ENCODE data around the gene DRC1. TPM values are rescaled to one million over a fixed set of nuclear protein-coding genes. Genes with fewer than 3 reads are reported as not detected.
A peak's percentile ranks its signal among the peaks of the same experiment; 100 is the strongest.

Gene DRC1
- total RNA-seq, 1 donor = 0.36 TPM

DNA sequence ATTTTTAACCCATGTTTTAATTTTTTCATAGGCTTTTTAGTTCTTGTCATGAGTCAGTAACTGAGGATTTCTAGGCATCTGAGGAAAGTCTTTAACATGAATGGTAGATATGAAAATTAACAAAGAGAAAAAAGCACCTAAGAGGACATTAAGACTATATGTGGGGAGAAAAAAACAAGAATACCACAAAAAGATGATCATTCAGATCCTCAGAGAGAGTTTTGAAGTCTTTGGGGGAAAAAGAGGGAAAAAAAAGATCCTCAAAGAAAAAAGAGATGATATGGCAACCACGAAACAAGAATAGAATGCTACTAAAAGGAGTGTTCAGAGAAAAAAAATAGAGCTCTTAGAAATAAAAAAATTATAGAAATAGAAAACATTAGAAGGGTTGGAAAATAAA, 8.1 kb downstream of the DRC1 start:
- Histone ChIP-seq H3K4me1 (ENCODE audit: insufficient read depth, low read length) (no peaks in the 10 kb centered on the region), H3K79me2 (ENCODE audit: insufficient read depth, low read length) (no peaks in the 10 kb centered on the region), H3K27ac (ENCODE audit: low read depth, low read length) (no peak overlapping the region), H2AFZ (ENCODE audit: low read length) (no peak overlapping the region), H3K4me2 (ENCODE audit: insufficient read depth, low read length) (no peak overlapping the region), H4K20me1 (ENCODE audit: insufficient read depth, low read length) (no peaks in the 10 kb centered on the region), H3K9me3 (ENCODE audit: low read depth, low read length) (no peaks in the 10 kb centered on the region), H3K27me3 (ENCODE audit: insufficient read depth, low read length) (peaks cover 7% of the 10 kb centered on the region), H3K4me3 (ENCODE audit: insufficient read depth, low read length) (no peak overlapping the region), H3K36me3 (ENCODE audit: insufficient read depth, low read length) (no peaks in the 10 kb centered on the region)
- DNase-seq (ENCODE audit: insufficient read length, low spot score, missing footprints) = no peak
- TF ChIP-seq, protein P1, sequence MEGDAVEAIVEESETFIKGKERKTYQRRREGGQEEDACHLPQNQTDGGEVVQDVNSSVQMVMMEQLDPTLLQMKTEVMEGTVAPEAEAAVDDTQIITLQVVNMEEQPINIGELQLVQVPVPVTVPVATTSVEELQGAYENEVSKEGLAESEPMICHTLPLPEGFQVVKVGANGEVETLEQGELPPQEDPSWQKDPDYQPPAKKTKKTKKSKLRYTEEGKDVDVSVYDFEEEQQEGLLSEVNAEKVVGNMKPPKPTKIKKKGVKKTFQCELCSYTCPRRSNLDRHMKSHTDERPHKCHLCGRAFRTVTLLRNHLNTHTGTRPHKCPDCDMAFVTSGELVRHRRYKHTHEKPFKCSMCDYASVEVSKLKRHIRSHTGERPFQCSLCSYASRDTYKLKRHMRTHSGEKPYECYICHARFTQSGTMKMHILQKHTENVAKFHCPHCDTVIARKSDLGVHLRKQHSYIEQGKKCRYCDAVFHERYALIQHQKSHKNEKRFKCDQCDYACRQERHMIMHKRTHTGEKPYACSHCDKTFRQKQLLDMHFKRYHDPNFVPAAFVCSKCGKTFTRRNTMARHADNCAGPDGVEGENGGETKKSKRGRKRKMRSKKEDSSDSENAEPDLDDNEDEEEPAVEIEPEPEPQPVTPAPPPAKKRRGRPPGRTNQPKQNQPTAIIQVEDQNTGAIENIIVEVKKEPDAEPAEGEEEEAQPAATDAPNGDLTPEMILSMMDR (IDR thresholded peaks at IDR 0.05; ENCODE audit: extremely low read depth, low read depth, low read length) = no peak

DNA sequence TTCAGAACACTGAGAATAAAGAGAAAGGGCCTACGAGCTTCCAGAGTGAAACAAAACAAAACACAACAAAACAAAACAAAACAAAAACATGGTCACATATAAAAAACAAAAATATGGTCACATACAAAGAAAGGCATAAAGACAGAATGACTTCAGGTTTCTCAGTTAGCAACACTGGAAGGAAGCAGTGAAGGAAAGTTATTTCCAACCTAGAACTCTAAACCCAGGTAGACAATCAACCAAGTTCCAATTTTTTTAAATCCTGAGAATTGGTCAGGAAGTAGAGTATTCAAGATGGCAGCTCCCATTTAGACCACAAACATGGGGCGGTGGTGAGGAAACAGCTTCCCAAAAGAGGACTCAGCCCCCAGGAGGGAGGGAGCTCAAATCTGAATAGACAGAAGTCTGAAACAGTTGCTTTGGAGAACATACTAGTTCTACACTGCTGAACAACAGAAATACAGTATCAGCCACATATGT, 9.1 kb downstream of the DRC1 start:
- Histone ChIP-seq H3K4me3 (ENCODE audit: insufficient read depth, low read length) (no peak overlapping the region), H3K79me2 (ENCODE audit: insufficient read depth, low read length) (no peaks in the 10 kb centered on the region), H3K27ac (ENCODE audit: low read depth, low read length) (no peak overlapping the region), H3K4me2 (ENCODE audit: insufficient read depth, low read length) (no peak overlapping the region), H4K20me1 (ENCODE audit: insufficient read depth, low read length) (no peaks in the 10 kb centered on the region), H3K9me3 (ENCODE audit: low read depth, low read length) (no peaks in the 10 kb centered on the region), H3K36me3 (ENCODE audit: insufficient read depth, low read length) (no peaks in the 10 kb centered on the region), H3K27me3 (ENCODE audit: insufficient read depth, low read length) (peaks cover 7% of the 10 kb centered on the region), H3K4me1 (ENCODE audit: insufficient read depth, low read length) (no peaks in the 10 kb centered on the region), H2AFZ (ENCODE audit: low read length) (no peak overlapping the region)
- TF ChIP-seq, protein P1 (IDR thresholded peaks at IDR 0.05; ENCODE audit: extremely low read depth, low read depth, low read length) = no peak
- DNase-seq (ENCODE audit: insufficient read length, low spot score, missing footprints) = no peak

DNA sequence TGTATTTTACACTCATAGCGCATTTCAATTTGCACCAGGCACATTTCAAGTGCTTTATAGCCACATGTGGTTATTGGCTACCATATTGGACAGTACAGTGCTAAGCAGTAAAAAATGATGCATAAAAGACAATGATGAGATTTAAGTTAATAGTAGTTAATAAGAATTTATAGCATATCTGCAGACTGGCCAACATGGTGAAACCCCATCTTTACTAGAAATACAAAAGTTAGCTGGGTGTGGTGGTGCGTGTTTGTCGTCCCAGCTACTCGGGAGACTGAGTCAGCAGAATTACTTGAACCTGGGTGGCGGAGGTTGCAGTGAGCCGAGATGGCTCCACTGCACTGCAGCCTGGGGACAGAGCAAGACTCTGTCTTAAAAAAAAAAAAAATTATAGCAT, 9.7 kb downstream of the DRC1 start:
- no peaks in the 10 kb centered on the region for H4K20me1 ChIP-seq (ENCODE audit: insufficient read depth, low read length)
- no peaks in the 10 kb centered on the region for H3K36me3 ChIP-seq (ENCODE audit: insufficient read depth, low read length)
- H3K79me2 ChIP-seq (ENCODE audit: insufficient read depth, low read length) = no peaks in the 10 kb centered on the region
- no peaks in the 10 kb centered on the region for H3K9me3 ChIP-seq (ENCODE audit: low read depth, low read length)
- H3K27me3 ChIP-seq (ENCODE audit: insufficient read depth, low read length) = peaks cover 7% of the 10 kb centered on the region
- TF ChIP-seq, protein P1 (IDR thresholded peaks at IDR 0.05; ENCODE audit: extremely low read depth, low read depth, low read length) = no peak
- no peak overlapping the region for H3K4me2 ChIP-seq (ENCODE audit: insufficient read depth, low read length)
- DNase-seq (ENCODE audit: insufficient read length, low spot score, missing footprints) = no peak
- H3K27ac ChIP-seq (ENCODE audit: low read depth, low read length) = no peak overlapping the region
- H2AFZ ChIP-seq (ENCODE audit: low read length) = no peak overlapping the region
- no peaks in the 10 kb centered on the region for H3K4me1 ChIP-seq (ENCODE audit: insufficient read depth, low read length)
- no peak overlapping the region for H3K4me3 ChIP-seq (ENCODE audit: insufficient read depth, low read length)

DNA sequence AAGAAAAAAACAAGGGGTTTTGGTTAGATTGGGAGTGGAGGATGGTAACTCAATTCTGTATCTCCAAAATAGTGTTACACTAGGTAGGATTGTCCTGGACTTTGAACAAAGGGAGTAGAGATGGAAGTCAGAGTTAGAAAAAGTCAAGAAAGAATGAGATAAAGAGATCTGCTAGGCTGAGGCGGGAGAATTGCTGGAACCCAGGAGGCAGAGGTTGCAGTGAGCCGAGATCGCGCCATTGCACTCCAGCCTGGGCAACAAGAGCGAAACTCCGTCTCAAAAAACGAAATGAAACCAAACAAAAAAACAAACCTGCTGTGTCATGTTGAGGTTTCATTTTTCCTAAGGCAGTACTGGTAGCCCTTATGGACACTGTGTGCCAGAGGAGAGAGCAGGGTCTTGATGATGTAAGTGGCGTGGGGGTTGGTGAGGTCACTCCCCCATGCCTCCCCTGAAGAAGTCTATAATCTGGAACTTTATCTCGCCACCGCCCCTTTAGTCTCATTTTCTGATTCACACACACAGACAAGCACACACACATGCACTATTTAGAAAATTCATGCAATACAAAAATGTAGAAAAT, 10.5 kb downstream of the DRC1 start:
- H3K4me2 ChIP-seq (ENCODE audit: insufficient read depth, low read length) = peak overlapping the region; percentile 25
- DNase-seq (ENCODE audit: insufficient read length, low spot score, missing footprints) = no peak

More for the DNA sequence above, 10.5 kb downstream of the DRC1 start:
- Histone ChIP-seq H3K79me2 (ENCODE audit: insufficient read depth, low read length) (no peaks in the 10 kb centered on the region), H3K27me3 (ENCODE audit: insufficient read depth, low read length) (peaks cover 7% of the 10 kb centered on the region), H3K27ac (ENCODE audit: low read depth, low read length) (no peak overlapping the region), H3K36me3 (ENCODE audit: insufficient read depth, low read length) (no peaks in the 10 kb centered on the region), H3K4me3 (ENCODE audit: insufficient read depth, low read length) (no peak overlapping the region), H3K9me3 (ENCODE audit: low read depth, low read length) (no peaks in the 10 kb centered on the region), H3K4me1 (ENCODE audit: insufficient read depth, low read length) (no peaks in the 10 kb centered on the region), H2AFZ (ENCODE audit: low read length) (peak overlapping the region; percentile 54), H4K20me1 (ENCODE audit: insufficient read depth, low read length) (no peaks in the 10 kb centered on the region)
- TF ChIP-seq, protein P1 (IDR thresholded peaks at IDR 0.05; ENCODE audit: extremely low read depth, low read depth, low read length) = no peak
